Astrocyte (in vitro differentiated cells and primary cell): ENCODE data around the gene ANK3. TPM values are rescaled to one million over a fixed set of nuclear protein-coding genes. Genes with fewer than 3 reads are reported as not detected.

Experiments used
- DNase-seq: peaks from one replicate; pipeline ENCODE4 v3.0.0-alpha.2; 2010; ENCODE audit warnings: low read depth
- FAIRE-seq: peaks from 2 replicates; lab custom pipeline; 2011; peaks lifted over from hg19 to GRCh38; lab: Jason Lieb, UNC
- H2AFZ ChIP-seq: 2 replicates; pipeline ENCODE4 v1.6.0; 2012; ENCODE audit warnings: low read depth, low read length, inconsistent platforms
- H3K27ac ChIP-seq: 2 replicates; pipeline ENCODE4 v1.5.1; 2011; ENCODE audit warnings: low read depth, low read length, inconsistent platforms
- H3K27me3 ChIP-seq: 2 replicates; pipeline ENCODE4 v1.6.0; 2011; ENCODE audit warnings: low read length, inconsistent platforms; ENCODE audit not compliant: insufficient read depth
- H3K36me3 ChIP-seq: 2 replicates; pipeline ENCODE4 v1.5.1; 2011; ENCODE audit warnings: low read length, inconsistent platforms; ENCODE audit not compliant: insufficient read depth
- H3K4me1 ChIP-seq: 2 replicates; pipeline ENCODE4 v1.5.1; 2011; ENCODE audit warnings: low read length, inconsistent platforms; ENCODE audit not compliant: insufficient read depth
- H3K4me2 ChIP-seq: 2 replicates; pipeline ENCODE4 v1.6.0; 2012; ENCODE audit warnings: low read length, inconsistent platforms
- H3K4me3 ChIP-seq: 2 replicates; pipeline ENCODE4 v1.5.1; 2011; ENCODE audit warnings: low read depth, mild to moderate bottlenecking, low read length, inconsistent platforms; ENCODE audit not compliant: insufficient read depth
- H3K79me2 ChIP-seq: 2 replicates; pipeline ENCODE4 v1.6.0; 2012; ENCODE audit warnings: mild to moderate bottlenecking, low read length, inconsistent platforms; ENCODE audit not compliant: insufficient read depth
- H3K9ac ChIP-seq: 2 replicates; pipeline ENCODE4 v1.6.0; 2012; ENCODE audit warnings: mild to moderate bottlenecking, low read length, inconsistent platforms
- H3K9me3 ChIP-seq: 2 replicates; pipeline ENCODE4 v1.5.1; 2012; ENCODE audit warnings: low read depth, mild to moderate bottlenecking, low read length, inconsistent platforms; ENCODE audit not compliant: insufficient read depth
- H4K20me1 ChIP-seq: 2 replicates; pipeline ENCODE4 v1.6.0; 2012; ENCODE audit warnings: low read length, inconsistent platforms; ENCODE audit not compliant: insufficient read depth
- H3K27ac Mint-ChIP-seq: one replicate; pipeline ENCODE4 v1.8.0; 2021; ENCODE audit warnings: mild to moderate bottlenecking, mixed read lengths; ENCODE audit not compliant: unreplicated experiment
- H3K27me3 Mint-ChIP-seq: one replicate; pipeline ENCODE4 v1.8.0; 2021; ENCODE audit warnings: low read depth, mixed read lengths; ENCODE audit not compliant: unreplicated experiment
- H3K36me3 Mint-ChIP-seq: one replicate; pipeline ENCODE4 v1.8.0; 2021; ENCODE audit warnings: low read depth, mixed read lengths; ENCODE audit not compliant: unreplicated experiment
- H3K4me1 Mint-ChIP-seq: one replicate; pipeline ENCODE4 v1.8.0; 2021; ENCODE audit warnings: low read depth, mixed read lengths; ENCODE audit not compliant: unreplicated experiment
- H3K4me3 Mint-ChIP-seq: one replicate; pipeline ENCODE4 v1.8.0; 2021; ENCODE audit warnings: mild to moderate bottlenecking, moderate library complexity, mixed read lengths; ENCODE audit not compliant: unreplicated experiment
- H3K9me3 Mint-ChIP-seq: one replicate; pipeline ENCODE4 v1.8.0; 2021; ENCODE audit warnings: mild to moderate bottlenecking, mixed read lengths; ENCODE audit not compliant: unreplicated experiment
- CTCF ChIP-seq: IDR thresholded peaks from 2 replicates; pipeline ENCODE4 v1.5.1; 2011; ENCODE audit warnings: low read depth, mild to moderate bottlenecking, inconsistent platforms, low read length, moderate library complexity; ENCODE audit not compliant: insufficient read depth
- EZH2 ChIP-seq: IDR thresholded peaks from 2 replicates; pipeline ENCODE4 v1.6.1; 2012; ENCODE audit warnings: mild to moderate bottlenecking, low read length, inconsistent platforms; ENCODE audit not compliant: insufficient read depth
- total RNA-seq: library from RNA; stranded (reverse); gene quantifications from 2 replicates; pipeline ENCODE4 v1.2.1, GENCODE V29; 2021

The ANK3 gene
- total RNA-seq, 1 donor from 2014 or later = 21.1 TPM

- peaks cover 28% of the 10 kb centered on the region for H3K4me1 ChIP-seq
- H3K9me3 Mint-ChIP-seq = no peaks in the 10 kb centered on the region
- no peak overlapping the region for H3K27ac ChIP-seq
- H3K27ac Mint-ChIP-seq = no peak overlapping the region
- H3K9ac ChIP-seq = no peak overlapping the region
- FAIRE-seq = no peak
- H3K9me3 ChIP-seq = no peaks in the 10 kb centered on the region
- no peaks in the 10 kb centered on the region for H4K20me1 ChIP-seq
- peaks cover 22% of the 10 kb centered on the region for H3K4me1 Mint-ChIP-seq
- H3K4me3 Mint-ChIP-seq = no peak overlapping the region
- no peaks in the 10 kb centered on the region for H3K27me3 Mint-ChIP-seq
- no peaks in the 10 kb centered on the region for H3K27me3 ChIP-seq
- H3K36me3 ChIP-seq = no peaks in the 10 kb centered on the region
- no peaks in the 10 kb centered on the region for H3K79me2 ChIP-seq
- H3K36me3 Mint-ChIP-seq = no peaks in the 10 kb centered on the region
- no peak overlapping the region for H3K4me3 ChIP-seq
- no peak overlapping the region for H2AFZ ChIP-seq
- H3K4me2 ChIP-seq = no peak overlapping the region
- no peak for DNase-seq
- TF ChIP-seq CTCF (no peak), EZH2 (no peak)
Observed at GRCh38 chr10:60315311-60315710, 74.4 kb downstream of the ANK3 start.

GRCh38 chr10:60314069-60314940 is 75.4 kb downstream of the ANK3 start:
- Mint-ChIP-seq H3K4me3 (no peak overlapping the region), H3K27ac (peak overlapping the region; percentile 54), H3K4me1 (peaks cover 22% of the 10 kb centered on the region), H3K9me3 (no peaks in the 10 kb centered on the region), H3K27me3 (no peaks in the 10 kb centered on the region), H3K36me3 (no peaks in the 10 kb centered on the region)
- H3K36me3 ChIP-seq = no peaks in the 10 kb centered on the region
- H3K9me3 ChIP-seq = no peaks in the 10 kb centered on the region
- FAIRE-seq (peak; percentile 91), DNase-seq (peak; percentile 80)
- no peak overlapping the region for H3K9ac ChIP-seq
- H3K4me1 ChIP-seq = peaks cover 28% of the 10 kb centered on the region
- H3K27me3 ChIP-seq = no peaks in the 10 kb centered on the region
- no peak overlapping the region for H2AFZ ChIP-seq
- H3K27ac ChIP-seq = peak overlapping the region; percentile 71
- no peaks in the 10 kb centered on the region for H4K20me1 ChIP-seq
- H3K4me3 ChIP-seq = no peak overlapping the region
- TF ChIP-seq CTCF = no peak
- peak overlapping the region; percentile 65 for H3K4me2 ChIP-seq
- H3K79me2 ChIP-seq = no peaks in the 10 kb centered on the region

- Mint-ChIP-seq H3K4me1 (peaks cover 22% of the 10 kb centered on the region), H3K27me3 (no peaks in the 10 kb centered on the region), H3K27ac (no peak overlapping the region), H3K9me3 (no peaks in the 10 kb centered on the region), H3K36me3 (no peaks in the 10 kb centered on the region), H3K4me3 (no peak overlapping the region)
- Histone ChIP-seq H2AFZ (no peak overlapping the region), H3K27ac (peak overlapping the region; percentile 71), H3K36me3 (no peaks in the 10 kb centered on the region), H3K9me3 (no peaks in the 10 kb centered on the region), H3K9ac (no peak overlapping the region), H3K4me1 (peaks cover 28% of the 10 kb centered on the region), H3K4me2 (peak overlapping the region; percentile 65), H3K79me2 (no peaks in the 10 kb centered on the region), H3K4me3 (no peak overlapping the region), H3K27me3 (no peaks in the 10 kb centered on the region), H4K20me1 (no peaks in the 10 kb centered on the region)
- no peak for TF ChIP-seq EZH2
- TF ChIP-seq CTCF = no peak
- no peak for FAIRE-seq
- DNase-seq = no peak
Observed at GRCh38 chr10:60313589-60313952, 76.1 kb downstream of the ANK3 start.
